ENCODE data around the gene SELL.
"Not testable (repeated sequence)": the region's sequence is repeated elsewhere in the genome, so short reads cannot be mapped to it uniquely, and the experiment has no call there.

Gene SELL

GRCh38 chr1:169662680-169663079 lies 48.7 kb downstream of the SELL start:
- DNase-seq: not testable (repeated sequence)

- DNase-seq: not testable (repeated sequence)
Measured at GRCh38 chr1:169661066-169661465, 50.4 kb downstream of the SELL start.

GRCh38 chr1:169658777-169659176 lies 52.6 kb downstream of the SELL start:
- not testable (repeated sequence) for DNase-seq

DNA sequence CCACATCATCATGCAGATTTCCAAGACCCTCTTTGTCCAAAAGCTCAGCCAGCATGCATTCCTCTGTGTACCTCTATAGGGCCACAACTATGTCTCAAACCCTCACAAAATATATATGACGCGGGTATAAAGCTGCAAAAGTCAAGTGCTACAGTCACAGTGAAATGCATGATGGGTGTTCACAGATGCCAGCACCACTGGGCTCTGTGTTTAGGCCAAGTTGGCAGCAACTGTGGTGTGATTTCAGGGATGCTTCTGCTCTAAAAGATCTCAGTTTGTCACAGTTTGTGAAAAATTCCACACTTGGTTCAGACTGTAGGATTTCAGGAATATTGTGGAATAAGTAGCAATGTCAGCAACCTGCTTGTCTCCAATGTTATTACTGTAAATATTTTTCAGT lies 57.5 kb downstream of the SELL start:
- DNase-seq: no peak

DNA sequence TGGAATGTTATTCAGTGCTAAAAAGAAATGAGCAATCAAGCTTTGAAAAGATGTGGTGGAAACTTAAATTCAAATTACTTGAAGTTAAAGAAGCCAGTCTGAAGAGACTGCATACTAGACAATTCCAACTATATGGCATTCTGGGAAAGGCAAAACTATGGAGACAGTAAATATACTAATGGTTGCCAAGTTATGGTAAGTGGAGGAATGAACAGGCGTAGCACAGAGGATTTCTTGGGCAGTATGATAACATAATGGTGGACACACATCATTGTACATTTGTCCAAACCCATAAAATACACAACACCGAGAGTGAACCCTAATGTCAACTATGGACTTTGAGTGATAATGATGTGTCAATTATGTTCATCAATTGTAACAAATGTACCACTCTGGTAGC lies 60.4 kb downstream of the SELL start:
- DNase-seq: no peak

DNA sequence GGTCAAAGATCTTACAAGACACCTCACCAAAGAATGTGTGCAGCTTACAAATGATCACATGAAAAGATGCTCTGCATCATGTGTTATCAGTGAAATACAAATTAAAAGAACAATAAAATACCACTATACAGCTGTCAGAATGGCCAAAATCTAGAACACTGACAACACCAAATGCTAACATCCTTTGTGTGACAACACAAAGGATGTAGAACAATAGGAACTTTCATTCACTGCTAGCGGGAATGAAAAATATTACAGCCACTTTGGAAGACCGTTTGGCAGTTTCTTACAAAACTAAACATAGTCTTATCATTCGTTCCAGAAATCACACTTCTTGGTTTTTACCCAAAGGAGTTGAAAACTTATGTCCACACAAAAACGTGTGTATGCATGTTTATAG lies 60.9 kb downstream of the SELL start:
- no peak for DNase-seq

GRCh38 chr1:169648709-169649108 lies 62.7 kb downstream of the SELL start:
- DNase-seq: no peak

DNA sequence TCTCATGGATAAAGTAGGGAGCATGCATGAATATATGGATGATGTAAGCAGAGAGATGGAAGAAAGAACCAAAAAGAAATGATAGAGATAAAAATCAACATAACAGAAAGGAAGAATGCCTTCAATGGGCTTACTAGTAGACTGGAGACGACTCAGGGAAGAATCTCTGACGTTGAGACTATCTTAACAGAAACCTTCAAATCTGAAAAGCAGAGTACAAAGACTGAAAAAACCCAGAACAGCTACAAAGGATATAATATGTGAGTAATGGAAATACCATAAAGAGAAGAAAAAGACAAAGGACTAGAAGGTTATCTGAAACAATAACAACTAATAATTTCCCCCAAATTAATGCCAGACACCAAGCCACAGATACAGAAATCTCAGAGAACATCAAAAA lies 63.2 kb downstream of the SELL start:
- DNase-seq: no peak

GRCh38 chr1:169647512-169647911 lies 63.9 kb downstream of the SELL start:
- no peak for DNase-seq

GRCh38 chr1:169644297-169644696 lies 67.1 kb downstream of the SELL start:
- no peak for DNase-seq
